ENCODE measurements around the gene RNF152. TPM values are rescaled to one million over a fixed set of nuclear protein-coding genes. Genes with fewer than 3 reads are reported as not detected.

The RNF152 gene
- polyA plus RNA-seq, 1 donor from 2014 or later, result not detected

DNA sequence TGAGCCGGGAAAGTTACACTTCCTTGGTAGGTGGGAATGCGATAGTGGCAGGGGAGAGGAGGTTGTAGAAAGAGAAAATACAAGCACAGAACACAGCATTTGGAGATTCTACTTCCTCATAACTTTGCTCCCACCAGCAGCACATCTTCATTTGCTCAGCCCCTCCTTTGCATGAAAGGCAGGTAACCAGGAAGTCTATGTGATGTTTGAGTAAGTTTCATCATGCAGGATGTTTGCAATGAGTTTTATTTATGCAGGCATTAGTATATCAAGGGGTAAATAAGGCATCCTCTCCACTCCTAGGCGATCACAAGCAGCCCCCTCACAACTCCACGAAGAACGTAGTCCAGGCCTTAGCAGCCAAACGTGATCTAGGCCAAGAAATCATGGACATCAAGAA, 5.0 kb downstream of the RNF152 start:
- peaks cover 0 to 6% (median 2%) of the 10 kb centered on the region in 3 donors for H3K4me1 Mint-ChIP-seq
- no peaks in the 10 kb centered on the region for H3K36me3 Mint-ChIP-seq
- peaks cover 0 to 3% (median 2%) of the 10 kb centered on the region in 3 donors for H3K9me3 Mint-ChIP-seq
- no peak overlapping the region for H3K4me3 Mint-ChIP-seq
- H3K27me3 Mint-ChIP-seq, result peaks cover 24% of the 10 kb centered on the region
- no peak overlapping the region for H3K27ac Mint-ChIP-seq

DNA sequence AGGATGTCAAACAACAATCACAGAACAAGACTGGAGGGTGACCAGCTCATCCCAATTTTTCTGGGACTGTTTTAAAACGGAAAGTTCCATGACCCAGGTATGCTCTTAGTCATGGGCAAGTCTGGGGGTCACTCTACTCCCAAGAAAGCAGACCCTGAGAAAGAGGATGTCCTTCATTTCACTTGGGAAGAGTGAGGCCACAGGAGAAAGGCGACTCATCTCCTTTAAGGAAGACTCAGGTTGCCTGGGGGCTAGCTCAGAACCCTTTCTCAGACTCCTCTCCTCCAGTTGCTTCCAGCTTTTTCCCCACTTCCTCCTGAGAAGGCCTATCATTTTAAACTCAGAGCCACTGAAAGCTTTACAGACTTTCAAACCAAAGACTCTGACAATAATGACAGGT, 9.3 kb downstream of the RNF152 start:
- Mint-ChIP-seq H3K36me3 (peaks cover 2% of the 10 kb centered on the region), H3K9me3 (peaks cover 0 to 6% (median 0%) of the 10 kb centered on the region in 3 donors), H3K27ac (no peak overlapping the region), H3K27me3 (peaks cover 11% of the 10 kb centered on the region), H3K4me3 (no peak overlapping the region), H3K4me1 (no peaks in the 10 kb centered on the region)

DNA sequence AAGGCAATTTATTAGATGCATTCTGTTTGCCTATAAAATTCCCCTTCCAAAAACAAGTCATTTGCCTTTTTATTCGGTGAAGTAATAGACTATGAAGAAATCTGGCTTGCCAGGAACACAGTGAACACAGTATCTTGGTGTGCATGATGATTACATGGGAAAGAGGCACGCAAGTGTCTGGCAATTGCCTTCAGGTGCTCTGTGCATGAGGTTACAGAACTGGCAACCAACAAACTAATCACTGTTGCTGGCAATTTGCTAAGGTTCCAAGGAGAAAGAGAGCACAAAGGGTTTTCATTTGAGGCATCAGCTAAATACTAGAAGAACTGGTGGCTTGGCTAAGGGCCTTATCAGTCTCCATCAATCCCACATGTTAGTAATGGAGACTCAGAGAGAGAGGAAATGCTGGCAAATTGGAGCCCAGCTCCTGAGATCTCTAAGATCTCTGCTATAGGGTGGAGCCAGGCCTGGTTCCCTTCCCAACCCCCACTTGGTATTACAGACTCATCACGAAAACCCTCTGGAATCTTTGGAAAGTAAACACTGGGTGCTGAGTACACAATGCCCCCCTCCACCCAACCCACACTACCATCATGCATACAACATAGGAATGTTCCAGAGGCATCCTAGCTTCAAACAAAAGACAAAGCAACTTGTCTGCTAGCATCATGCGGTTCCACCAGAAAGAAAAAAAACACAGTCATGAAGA, 10.4 kb downstream of the RNF152 start:
- peak overlapping the region in 1 of 4 donors; percentile 21 for H3K4me3 Mint-ChIP-seq
- peaks cover 2% of the 10 kb centered on the region for H3K36me3 Mint-ChIP-seq
- peaks cover 0 to 6% (median 0%) of the 10 kb centered on the region in 3 donors for H3K9me3 Mint-ChIP-seq
- H3K27ac Mint-ChIP-seq, result no peak overlapping the region
- H3K4me1 Mint-ChIP-seq, result no peaks in the 10 kb centered on the region
- H3K27me3 Mint-ChIP-seq, result peaks cover 8% of the 10 kb centered on the region

DNA sequence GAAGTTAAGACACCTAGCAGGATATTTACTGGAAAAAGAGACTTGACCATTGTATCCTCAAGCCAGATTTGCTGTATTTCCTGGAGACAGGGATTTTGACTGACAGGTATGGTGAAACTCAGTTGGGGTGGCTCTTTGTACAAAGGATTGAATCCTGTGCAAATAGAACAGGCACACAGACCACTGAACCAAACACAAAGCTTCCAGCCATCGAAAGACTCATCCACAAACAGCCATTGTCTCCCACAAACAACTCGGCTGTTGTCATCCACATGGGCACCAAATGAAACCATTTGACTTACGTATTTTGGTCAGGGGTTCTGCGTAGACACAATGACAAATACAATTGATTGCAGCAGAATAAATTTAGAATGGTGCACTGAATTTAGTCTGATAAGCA, 15.9 kb downstream of the RNF152 start:
- H3K4me3 Mint-ChIP-seq, result no peak overlapping the region
- peaks cover 5% of the 10 kb centered on the region for H3K27me3 Mint-ChIP-seq
- H3K36me3 Mint-ChIP-seq, result peaks cover 2% of the 10 kb centered on the region
- no peak overlapping the region for H3K27ac Mint-ChIP-seq
- no peaks in the 10 kb centered on the region for H3K4me1 Mint-ChIP-seq
- H3K9me3 Mint-ChIP-seq, result peaks cover 0 to 2% (median 0%) of the 10 kb centered on the region in 3 donors

DNA sequence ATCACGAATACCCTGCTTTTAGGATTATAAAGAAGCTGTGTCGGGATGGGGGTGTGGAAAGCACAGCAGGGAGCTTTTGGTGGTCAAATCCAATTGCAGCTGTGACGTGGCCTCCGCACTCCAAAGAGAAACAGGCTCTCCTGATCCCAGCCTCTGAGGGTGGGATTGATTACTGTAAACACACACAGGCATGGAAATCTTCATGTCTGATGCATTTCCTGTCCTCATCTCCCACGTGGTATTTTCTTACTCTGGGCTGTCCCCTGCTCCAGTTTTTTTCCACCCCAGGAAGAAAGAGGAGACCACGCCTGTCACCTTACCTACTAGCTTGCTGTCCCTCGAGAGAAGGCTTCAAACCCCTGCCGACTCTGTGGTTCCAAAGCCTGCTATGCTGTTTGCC, 22.7 kb downstream of the RNF152 start:
- peaks cover 0 to 1% (median 0%) of the 10 kb centered on the region in 3 donors for H3K9me3 Mint-ChIP-seq
- H3K27me3 Mint-ChIP-seq, result no peaks in the 10 kb centered on the region
- no peak overlapping the region for H3K27ac Mint-ChIP-seq
- no peaks in the 10 kb centered on the region for H3K4me1 Mint-ChIP-seq
- no peak overlapping the region for H3K4me3 Mint-ChIP-seq
- no peaks in the 10 kb centered on the region for H3K36me3 Mint-ChIP-seq

DNA sequence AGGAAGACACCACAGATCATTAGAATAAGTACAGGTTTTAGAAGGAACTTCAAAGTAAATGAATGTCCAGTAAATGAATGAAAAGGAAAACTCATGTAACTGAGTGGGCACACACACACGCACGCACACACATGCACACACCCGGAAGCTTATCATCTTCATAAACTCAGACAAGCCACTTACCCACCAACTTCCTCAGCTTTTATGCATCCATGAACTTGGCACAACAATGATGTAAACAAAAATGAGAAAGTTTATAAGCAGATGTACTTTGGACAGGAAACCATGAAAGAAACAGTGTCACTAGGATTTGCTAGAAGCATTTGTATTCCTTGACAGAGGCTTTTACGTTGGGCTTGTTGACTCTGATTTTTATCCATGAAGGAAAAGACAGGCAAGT, 23.2 kb downstream of the RNF152 start:
- no peaks in the 10 kb centered on the region for H3K4me1 Mint-ChIP-seq

DNA sequence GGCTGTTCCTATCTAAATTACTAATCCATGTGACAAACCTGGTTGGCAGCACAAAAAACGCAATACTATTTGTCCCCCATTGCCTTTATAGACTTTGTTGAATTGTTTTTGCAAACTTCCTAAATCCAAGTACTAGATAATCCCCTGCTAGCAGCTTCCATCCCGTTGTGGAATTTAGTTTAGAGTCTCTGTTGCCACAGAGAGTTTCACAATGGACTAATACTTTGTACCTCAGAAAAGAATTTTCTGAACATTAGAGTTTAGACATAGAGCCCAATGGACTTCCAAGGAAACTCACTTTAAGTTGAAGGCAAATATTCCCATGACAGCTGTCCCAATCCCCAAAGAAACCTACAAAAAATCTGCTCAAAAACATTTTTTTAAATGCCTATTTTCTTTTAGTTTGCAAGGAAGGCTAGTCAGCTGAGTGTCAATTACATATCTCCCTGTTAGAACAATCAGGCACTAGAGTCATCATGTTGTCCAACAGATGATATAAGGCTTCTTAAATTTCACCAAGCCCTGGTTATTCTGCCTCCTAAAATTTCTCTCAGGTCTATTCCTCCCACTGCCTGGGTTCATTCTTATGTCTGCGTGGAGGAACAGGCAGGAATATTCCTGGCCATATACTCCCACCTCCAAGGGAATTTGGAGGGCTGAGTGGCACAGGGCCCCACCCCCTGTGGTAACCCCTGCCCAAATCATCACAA, 27.2 kb downstream of the RNF152 start:
- Mint-ChIP-seq H3K27ac (no peak overlapping the region), H3K4me3 (no peak overlapping the region), H3K9me3 (peaks cover 0 to 1% (median 0%) of the 10 kb centered on the region in 3 donors), H3K36me3 (no peaks in the 10 kb centered on the region), H3K4me1 (no peaks in the 10 kb centered on the region), H3K27me3 (no peaks in the 10 kb centered on the region)

More for the DNA sequence above, 23.2 kb downstream of the RNF152 start:
- Mint-ChIP-seq H3K4me3 (no peak overlapping the region), H3K27ac (no peak overlapping the region), H3K36me3 (no peaks in the 10 kb centered on the region), H3K9me3 (peaks cover 0 to 1% (median 0%) of the 10 kb centered on the region in 3 donors), H3K27me3 (no peaks in the 10 kb centered on the region)

DNA sequence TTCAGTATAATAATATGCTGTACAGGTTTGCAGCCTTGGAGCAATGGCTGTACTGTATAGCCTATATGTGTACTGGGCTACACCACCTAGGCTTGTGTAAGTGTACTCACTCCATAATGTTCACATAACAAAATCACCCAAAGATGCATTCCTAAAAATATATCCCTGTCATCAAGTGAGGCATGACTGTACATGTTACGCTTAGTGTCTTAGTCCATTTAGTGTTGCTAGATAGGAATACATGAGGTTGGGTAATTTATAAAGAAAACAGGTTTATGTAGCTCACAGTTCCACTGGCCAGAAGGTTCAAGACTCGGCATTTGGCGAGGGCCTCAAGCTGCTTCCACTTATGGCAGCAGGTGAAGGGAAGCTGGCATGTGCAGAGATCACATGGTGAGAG, 31.4 kb downstream of the RNF152 start:
- Mint-ChIP-seq H3K9me3 (no peaks in the 10 kb centered on the region), H3K4me3 (no peak overlapping the region), H3K27ac (no peak overlapping the region), H3K4me1 (no peaks in the 10 kb centered on the region), H3K27me3 (peaks cover 3% of the 10 kb centered on the region), H3K36me3 (no peaks in the 10 kb centered on the region)

DNA sequence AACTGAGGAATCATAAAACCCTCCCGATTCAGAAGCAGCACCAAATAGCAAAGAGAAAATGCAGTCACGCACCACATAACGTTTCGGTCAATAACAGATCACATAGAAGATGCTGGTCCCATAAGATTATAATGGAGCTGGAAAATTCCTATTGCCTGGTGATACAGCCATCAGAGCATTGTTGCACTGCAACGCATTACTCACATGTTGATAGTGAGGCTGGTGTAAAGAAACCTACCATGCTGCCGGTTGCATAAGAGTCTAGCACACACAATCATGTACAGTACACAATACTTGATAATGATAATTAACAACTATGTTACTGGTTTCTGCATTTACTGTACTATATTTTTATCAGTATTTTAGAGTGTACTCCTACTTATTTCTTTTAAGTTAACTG, 32.5 kb downstream of the RNF152 start:
- no peaks in the 10 kb centered on the region for H3K9me3 Mint-ChIP-seq
- H3K36me3 Mint-ChIP-seq, result peaks cover 2% of the 10 kb centered on the region
- no peak overlapping the region for H3K27ac Mint-ChIP-seq
- no peaks in the 10 kb centered on the region for H3K4me1 Mint-ChIP-seq
- H3K27me3 Mint-ChIP-seq, result peaks cover 3% of the 10 kb centered on the region
- H3K4me3 Mint-ChIP-seq, result no peak overlapping the region

DNA sequence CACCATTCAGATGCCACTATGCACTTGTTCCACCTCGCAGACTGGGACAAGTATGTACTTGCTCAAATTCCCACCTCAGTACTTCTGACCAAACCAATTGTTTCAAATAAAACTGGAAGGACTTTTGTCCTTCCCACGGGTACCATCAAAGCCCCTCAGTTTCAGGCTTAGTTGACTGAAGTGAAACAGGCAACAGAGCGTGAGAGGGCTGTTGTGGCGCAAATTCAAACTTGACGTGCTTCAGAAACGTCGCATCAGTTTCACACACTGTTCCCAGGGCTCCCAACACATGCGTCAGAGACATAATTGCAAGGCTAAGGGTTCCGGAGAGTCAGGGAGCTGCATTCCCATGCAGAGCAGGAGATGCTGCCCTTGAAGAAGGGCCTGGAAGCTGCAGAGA, 33.7 kb downstream of the RNF152 start:
- no peaks in the 10 kb centered on the region for H3K9me3 Mint-ChIP-seq
- peaks cover 2% of the 10 kb centered on the region for H3K36me3 Mint-ChIP-seq
- no peak overlapping the region for H3K27ac Mint-ChIP-seq
- peaks cover 5% of the 10 kb centered on the region for H3K27me3 Mint-ChIP-seq
- no peaks in the 10 kb centered on the region for H3K4me1 Mint-ChIP-seq
- H3K4me3 Mint-ChIP-seq, result no peak overlapping the region

DNA sequence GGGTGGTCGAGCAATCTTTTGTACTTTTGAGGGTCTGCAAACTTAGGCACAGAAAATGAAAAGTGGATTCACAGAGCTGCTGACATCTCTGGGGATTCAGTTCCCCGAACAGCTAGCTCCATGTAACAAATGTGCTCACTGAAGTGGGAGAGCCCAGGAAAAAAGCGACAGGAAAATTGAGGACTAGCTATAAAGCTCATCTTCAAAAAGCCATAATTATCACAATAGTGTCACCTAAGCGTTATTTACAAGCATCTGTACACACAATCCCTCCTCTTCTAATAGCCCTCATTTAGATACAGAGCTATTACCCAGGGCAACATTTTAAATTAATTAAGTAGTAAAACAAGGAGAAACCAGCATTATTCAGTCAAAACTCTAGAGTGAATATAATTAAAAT, 36.1 kb downstream of the RNF152 start:
- peaks cover 7% of the 10 kb centered on the region for H3K27me3 Mint-ChIP-seq
- H3K4me3 Mint-ChIP-seq, result no peak overlapping the region
- no peak overlapping the region for H3K27ac Mint-ChIP-seq
- no peaks in the 10 kb centered on the region for H3K9me3 Mint-ChIP-seq
- H3K36me3 Mint-ChIP-seq, result peaks cover 2% of the 10 kb centered on the region
- no peaks in the 10 kb centered on the region for H3K4me1 Mint-ChIP-seq

DNA sequence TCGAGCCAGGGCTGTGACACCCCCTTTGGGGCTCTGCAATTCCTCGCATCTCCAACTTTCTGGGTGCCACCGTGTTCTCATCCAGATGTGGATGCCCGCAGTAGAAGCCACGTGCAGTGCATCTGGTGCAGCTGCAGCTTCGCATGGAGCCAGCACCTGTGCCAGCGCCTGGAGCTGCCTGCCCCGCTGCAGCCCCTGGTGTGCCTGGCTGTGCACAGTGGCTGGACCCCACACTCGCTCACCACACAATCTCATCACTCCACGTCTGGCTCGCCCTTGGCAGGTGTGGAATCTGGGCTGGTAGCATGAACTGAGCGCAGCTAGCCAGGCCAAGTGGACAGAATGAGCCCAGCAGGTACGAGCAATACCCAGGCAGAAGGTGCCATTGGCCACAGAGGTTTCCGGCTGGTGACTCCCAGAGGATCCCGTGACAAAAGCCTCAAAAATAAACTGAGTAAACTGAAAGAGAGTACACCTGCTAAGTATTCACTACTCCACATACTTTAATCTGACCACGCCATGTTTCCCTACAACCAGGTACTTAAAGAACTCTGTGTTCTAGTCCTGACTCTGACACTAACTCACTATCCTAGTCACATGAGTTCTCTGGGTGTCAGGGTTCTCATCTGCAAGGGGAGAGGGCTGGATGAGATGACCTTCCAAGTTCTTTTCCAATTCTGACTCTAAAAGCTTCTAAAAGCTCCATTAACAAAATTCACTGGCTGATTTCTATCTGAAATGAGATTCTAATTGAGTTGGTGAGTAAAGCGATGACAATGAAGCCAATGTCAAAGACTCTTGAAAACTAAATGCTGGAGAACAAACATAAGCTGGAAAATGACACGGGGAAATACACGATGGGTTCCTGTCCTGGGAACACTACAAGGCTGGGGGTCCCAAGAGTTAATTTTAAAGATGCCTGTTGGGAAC, 37.1 kb downstream of the RNF152 start:
- Mint-ChIP-seq H3K27me3 (peaks cover 7% of the 10 kb centered on the region), H3K4me3 (no peak overlapping the region), H3K27ac (no peak overlapping the region), H3K9me3 (no peaks in the 10 kb centered on the region), H3K4me1 (no peaks in the 10 kb centered on the region), H3K36me3 (peaks cover 2% of the 10 kb centered on the region)

DNA sequence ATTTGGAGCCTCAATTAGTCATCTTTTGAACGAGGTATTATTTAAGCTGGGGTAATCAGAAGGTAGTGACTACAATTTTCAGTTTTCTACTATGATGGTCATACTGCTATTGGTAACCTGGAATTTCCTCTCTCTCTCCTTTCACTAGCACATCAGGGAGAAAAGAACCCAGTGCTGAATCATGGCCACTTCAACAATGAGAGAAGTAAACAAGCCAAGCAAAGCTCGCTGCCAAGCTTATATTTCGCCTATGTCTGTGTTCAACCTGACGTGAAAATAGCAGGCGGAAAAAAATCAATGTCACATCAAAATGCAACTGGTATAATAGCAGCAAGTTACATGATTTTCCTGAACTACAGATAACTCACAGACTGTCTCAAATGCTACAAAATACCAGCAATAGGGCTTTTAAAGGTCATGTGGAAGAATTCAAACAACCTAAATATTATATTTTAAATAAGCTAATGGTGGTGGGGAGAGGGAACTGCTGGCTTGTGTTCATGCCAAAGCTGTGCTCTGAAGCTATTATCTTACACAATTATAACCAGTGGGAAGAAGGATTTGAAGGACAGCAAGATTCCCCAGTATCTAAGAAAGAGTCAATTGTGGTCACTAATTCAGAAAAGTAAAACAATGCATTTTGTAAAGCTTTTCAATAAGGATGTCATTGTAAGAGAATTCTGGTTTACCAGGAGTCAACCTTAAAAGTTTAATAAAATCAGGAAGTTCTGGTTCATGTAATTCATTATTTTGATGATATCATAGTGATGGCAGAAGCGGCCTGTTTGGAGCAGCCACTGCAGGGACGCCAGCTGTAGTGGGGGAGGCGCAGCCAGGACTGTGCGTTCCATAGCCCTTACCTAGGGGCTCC, 38.0 kb downstream of the RNF152 start:
- no peak overlapping the region for H3K4me3 Mint-ChIP-seq
- peaks cover 2% of the 10 kb centered on the region for H3K36me3 Mint-ChIP-seq
- peaks cover 7% of the 10 kb centered on the region for H3K27me3 Mint-ChIP-seq
- H3K9me3 Mint-ChIP-seq, result no peaks in the 10 kb centered on the region
- H3K4me1 Mint-ChIP-seq, result no peaks in the 10 kb centered on the region
- no peak overlapping the region for H3K27ac Mint-ChIP-seq

DNA sequence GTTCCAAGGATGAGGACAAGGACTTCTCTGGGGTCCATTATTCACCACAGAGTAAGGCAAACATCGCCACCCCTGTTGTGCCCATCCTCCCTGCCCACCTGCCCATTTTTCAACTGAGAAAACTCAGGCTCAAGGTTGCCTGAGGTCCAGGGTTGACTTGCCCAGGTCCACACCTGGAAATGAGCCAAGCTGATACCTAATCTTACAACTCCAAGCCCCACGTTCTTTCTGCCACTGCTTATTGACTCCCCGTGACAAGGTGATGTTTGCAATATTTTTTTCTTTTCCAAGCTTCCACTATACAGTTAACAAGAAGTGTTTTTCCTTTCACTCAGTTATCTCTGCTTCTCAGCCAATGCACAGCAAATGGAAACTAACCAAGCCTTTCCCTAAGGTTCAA, 39.0 kb downstream of the RNF152 start:
- Mint-ChIP-seq H3K9me3 (no peaks in the 10 kb centered on the region), H3K4me1 (no peaks in the 10 kb centered on the region), H3K27me3 (peaks cover 7% of the 10 kb centered on the region), H3K27ac (no peak overlapping the region), H3K36me3 (peaks cover 2% of the 10 kb centered on the region), H3K4me3 (no peak overlapping the region)

All from IgD-negative memory B cell (primary cell).